ENCODE results near the gene ZBTB3. TPM values are rescaled to one million over a fixed set of nuclear protein-coding genes. Genes with fewer than 3 reads are reported as not detected.

The ZBTB3 gene
- total and polyA plus RNA-seq, 2 of the 8 experiments (the other 6 are each of a cell fraction or from before 2014, with no cell fraction given): 30.2 to 76.9 TPM

GRCh38 chr11:62787005-62787759, 33.2 kb upstream of the ZBTB3 start, which contains the start of gene TMEM179B (continued):
- TF ChIP-seq ATF3 (IDR thresholded peaks at IDR 0.05; ENCODE audit: insufficient read depth, low read depth, low read length) (0 out of 2 replicates have a peak, but pooled peaks have one; percentile 14), NRF1 (IDR thresholded peaks at IDR 0.05; ENCODE audit: low read depth, low read length) (0 out of 2 replicates have a peak, but pooled peaks have one; percentile 9), POU5F1 (IDR thresholded peaks at IDR 0.05; ENCODE audit: low read depth, low read length) (no peak), HDAC2 (IDR thresholded peaks at IDR 0.05; ENCODE audit: borderline replicate concordance in 1 of 2, low read depth in 2 of 2, low read length in 2 of 2) (peak in 1 of 2 experiments; percentile 86; a peak in 2 of 4 replicates), CTCF (IDR thresholded peaks at IDR 0.05; ENCODE audit: control extremely low read depth in 1 of 3, insufficient read depth in 1 of 3, low read depth in 1 of 3, low read length in 3 of 3) (peak; percentile 49 to 67 (median 64)), SP4 (IDR thresholded peaks at IDR 0.05; ENCODE audit: low read length) (no peak), MAFK (IDR thresholded peaks at IDR 0.05; ENCODE audit: low read depth, low read length) (no peak), GABPA (IDR thresholded peaks at IDR 0.05; ENCODE audit: borderline replicate concordance, insufficient read depth, low read length) (peak; percentile 90; the same call in 1 of the 2 replicates), JUN (IDR thresholded peaks at IDR 0.05; ENCODE audit: low read depth, low read length) (no peak), EP300 (IDR thresholded peaks at IDR 0.05; ENCODE audit: borderline replicate concordance in 1 of 2, low read depth in 2 of 2, low read length in 2 of 2) (peak in 1 of 2 experiments; percentile 71; a peak in 1 of 3 replicates), BACH1 (IDR thresholded peaks at IDR 0.05; ENCODE audit: low read length) (no peak; the same call in none of the 2 replicates), SUZ12 (IDR thresholded peaks at IDR 0.05; ENCODE audit: low read length) (no peak), E2F6 (IDR thresholded peaks at IDR 0.05) (peak; percentile 62; the same call in 1 of the 2 replicates), CHD2 (IDR thresholded peaks at IDR 0.05; ENCODE audit: low read length) (no peak; the same call in 1 of the 2 replicates), TAF7 (optimal IDR thresholded peaks at IDR 0.05; ENCODE audit: borderline replicate concordance, low read depth, low read length) (peak; percentile 91), BRCA1 (IDR thresholded peaks at IDR 0.05; ENCODE audit: low read depth, low read length) (no peak), SIX5 (IDR thresholded peaks at IDR 0.05; ENCODE audit: low read depth, low read length) (no peak)
